Measurements from ENCODE around the gene RHBDF2. TPM values are rescaled to one million over a fixed set of nuclear protein-coding genes. Genes with fewer than 3 reads are reported as not detected.

The RHBDF2 gene
- total RNA-seq, 1 experiment from 2014 or later, result 19.7 TPM

GRCh38 chr17:76497979-76498875 is 3.0 kb downstream of the RHBDF2 start:
- H3K4me3 Mint-ChIP-seq, result peak overlapping the region in 1 of 2 experiments; percentile 25; a peak in 2 of 5 replicates

More at GRCh38 chr17:76497979-76498875, 3.0 kb downstream of the RHBDF2 start:
- no peak overlapping the region for H2AFZ ChIP-seq (ENCODE audit: low read length)
- no peak overlapping the region for H2BK5ac ChIP-seq (ENCODE audit: insufficient read length, low read length)
- no peaks in the 10 kb centered on the region for H3K9me3 ChIP-seq (ENCODE audit: control insufficient read depth, low read depth, low read length)
- no peak overlapping the region for H3T11ph ChIP-seq (ENCODE audit: low read length)
- no peak overlapping the region for H3K18ac ChIP-seq (ENCODE audit: insufficient read length, low read depth, low read length)
- no peak overlapping the region for H3K4me2 ChIP-seq (ENCODE audit: insufficient read depth, insufficient read length, low read length)
- H3K27ac Mint-ChIP-seq, result peak overlapping the region in 1 of 3 experiments; percentile 51; a peak in 2 of 7 replicates
- no peak overlapping the region for H3K9ac ChIP-seq (ENCODE audit: extremely low read depth, insufficient read length, low read length)
- no peak overlapping the region for H2BK120ac ChIP-seq (ENCODE audit: low read depth, low read length, poor library complexity, severe bottlenecking)
- no peak overlapping the region for H2BK12ac ChIP-seq (ENCODE audit: insufficient read length, low read depth, low read length)
- peak; percentile 80 for DNase-seq
- no peaks in the 10 kb centered on the region for H4K20me1 ChIP-seq (ENCODE audit: control insufficient read depth, insufficient read depth, insufficient read length)
- no peaks in the 10 kb centered on the region for H3K79me2 ChIP-seq (ENCODE audit: insufficient read depth, low read length)
- peaks cover 9% of the 10 kb centered on the region for H3K23me2 ChIP-seq (ENCODE audit: insufficient read length, low read depth, low read length, poor library complexity, severe bottlenecking)
- WGBS (ENCODE audit: extremely low coverage, insufficient read length, low lambda C conversion rate), result no CpG with 5 or more reads among the region's 31 CpGs
- H3K56ac ChIP-seq (ENCODE audit: insufficient read length, low read depth, low read length), result no peak overlapping the region
- no peak overlapping the region; the same call in 1 of the 2 replicates for H3K14ac ChIP-seq (ENCODE audit: insufficient read depth, low read length)
- no peak overlapping the region for H3K27ac ChIP-seq (ENCODE audit: insufficient read length, low read depth, low read length)
- H4K8ac ChIP-seq (replicated peaks; ENCODE audit: insufficient read length, low read depth, low read length), result no peak overlapping the region
- no peak overlapping the region for H2BK15ac ChIP-seq (ENCODE audit: low read depth, low read length)
- no peak for TF ChIP-seq CTCF (conservative IDR thresholded peaks at IDR 0.05)
- no peak overlapping the region for H3K23ac ChIP-seq (ENCODE audit: insufficient read length, low read depth, low read length)
- peaks cover 50 to 60% of the 10 kb centered on the region in 2 experiments for H3K4me1 Mint-ChIP-seq
- peaks cover 3% of the 10 kb centered on the region; the same call in 1 of the 2 replicates for H3K4me1 ChIP-seq (ENCODE audit: insufficient read depth, low read length)
- H4K91ac ChIP-seq (ENCODE audit: insufficient read length, low read depth, low read length), result no peak overlapping the region
- no peaks in the 10 kb centered on the region for H3K27me3 ChIP-seq (ENCODE audit: insufficient read depth, low read length)
- no peak overlapping the region for H2BK20ac ChIP-seq (ENCODE audit: low read depth, low read length, poor library complexity, severe bottlenecking)
- no peaks in the 10 kb centered on the region for H3K79me1 ChIP-seq (ENCODE audit: insufficient read depth, low read depth, low read length, poor library complexity, severe bottlenecking)
- no peak overlapping the region for H2AK5ac ChIP-seq (ENCODE audit: insufficient read length, low read length)
- peaks cover 7% of the 10 kb centered on the region for H3K27me3 Mint-ChIP-seq (ENCODE audit: low read depth)
- no peaks in the 10 kb centered on the region; a peak in 1 of 5 replicates for H3K9me3 Mint-ChIP-seq
- H3K4ac ChIP-seq (ENCODE audit: low read depth, low read length), result no peak overlapping the region
- no peaks in the 10 kb centered on the region; a peak in 2 of 7 replicates for H3K36me3 Mint-ChIP-seq (ENCODE audit: insufficient read depth in 1 of 3, low read depth in 3 of 3)
- no peak overlapping the region for H4K5ac ChIP-seq (ENCODE audit: insufficient read length, low read depth, low read length)

Measured in H9 (cell line).